ENCODE measurements around the gene TAS2R43.

- TF ChIP-seq, protein P1, sequence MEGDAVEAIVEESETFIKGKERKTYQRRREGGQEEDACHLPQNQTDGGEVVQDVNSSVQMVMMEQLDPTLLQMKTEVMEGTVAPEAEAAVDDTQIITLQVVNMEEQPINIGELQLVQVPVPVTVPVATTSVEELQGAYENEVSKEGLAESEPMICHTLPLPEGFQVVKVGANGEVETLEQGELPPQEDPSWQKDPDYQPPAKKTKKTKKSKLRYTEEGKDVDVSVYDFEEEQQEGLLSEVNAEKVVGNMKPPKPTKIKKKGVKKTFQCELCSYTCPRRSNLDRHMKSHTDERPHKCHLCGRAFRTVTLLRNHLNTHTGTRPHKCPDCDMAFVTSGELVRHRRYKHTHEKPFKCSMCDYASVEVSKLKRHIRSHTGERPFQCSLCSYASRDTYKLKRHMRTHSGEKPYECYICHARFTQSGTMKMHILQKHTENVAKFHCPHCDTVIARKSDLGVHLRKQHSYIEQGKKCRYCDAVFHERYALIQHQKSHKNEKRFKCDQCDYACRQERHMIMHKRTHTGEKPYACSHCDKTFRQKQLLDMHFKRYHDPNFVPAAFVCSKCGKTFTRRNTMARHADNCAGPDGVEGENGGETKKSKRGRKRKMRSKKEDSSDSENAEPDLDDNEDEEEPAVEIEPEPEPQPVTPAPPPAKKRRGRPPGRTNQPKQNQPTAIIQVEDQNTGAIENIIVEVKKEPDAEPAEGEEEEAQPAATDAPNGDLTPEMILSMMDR (IDR thresholded peaks at IDR 0.05): no peak
- no peak for TF ChIP-seq POLR2A (IDR thresholded peaks at IDR 0.05)
- TF ChIP-seq POLR2AphosphoS5 (IDR thresholded peaks at IDR 0.05): no peak
Measured at GRCh38 chr12:11071414-11071813, 20.7 kb downstream of the TAS2R43 start.

Data from breast epithelium (tissue), 3 donors.